ENCODE data around the gene ATP6V0D1.

The ATP6V0D1 gene

DNA sequence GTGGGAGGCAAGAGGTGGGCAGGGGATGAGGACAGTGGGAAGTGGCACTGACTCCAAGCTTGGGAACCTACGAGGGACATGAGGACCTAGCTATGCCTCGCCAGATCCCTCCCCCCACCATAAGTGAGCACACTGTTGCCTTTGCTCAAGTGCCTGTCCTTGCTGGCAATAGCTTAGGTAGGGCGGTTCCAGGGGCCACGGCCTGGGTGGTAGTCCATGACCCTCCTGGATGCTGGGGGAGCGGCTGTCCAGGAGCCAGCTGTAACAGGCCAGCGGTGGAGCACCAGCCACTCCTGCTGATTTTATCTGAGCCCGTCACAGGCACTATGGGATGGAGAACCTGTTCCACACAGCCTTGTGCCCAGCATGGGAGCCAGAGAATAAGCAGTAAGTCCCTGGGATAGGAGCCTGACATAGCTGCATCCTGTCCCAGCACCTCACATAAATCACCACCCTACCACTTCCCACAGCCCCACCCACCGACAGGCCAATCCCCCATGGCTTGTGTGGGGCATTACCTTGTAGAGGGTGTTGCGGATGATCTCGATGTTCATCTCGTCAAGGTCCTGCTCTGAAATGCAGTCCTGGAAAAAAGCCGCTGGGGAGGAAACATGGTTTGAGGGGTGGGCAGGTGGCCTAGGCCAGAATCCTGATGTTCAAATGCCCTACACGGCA, 38.2 kb downstream of the ATP6V0D1 start:
- DNase-seq, result no peak

DNA sequence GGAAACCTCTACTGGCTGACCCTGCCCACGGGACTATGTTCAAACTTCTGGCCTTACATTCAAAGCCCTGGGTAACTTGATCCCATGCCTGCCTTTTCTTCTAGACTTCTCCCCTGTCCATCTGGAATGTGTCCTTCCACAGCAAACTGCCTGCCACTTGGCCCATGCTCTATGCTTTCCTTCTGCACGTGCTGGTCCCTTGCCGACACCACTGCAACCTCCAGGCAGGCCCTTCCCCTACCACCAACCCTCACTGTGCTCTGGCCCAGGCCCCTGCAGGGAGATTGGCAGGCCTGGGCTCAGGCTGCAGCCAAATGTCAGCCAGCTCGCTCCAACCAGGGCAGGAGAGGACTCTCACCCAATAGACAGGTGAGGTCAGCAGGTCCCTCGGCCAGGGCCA, 39.0 kb downstream of the ATP6V0D1 start:
- DNase-seq, result no peak

GRCh38 chr16:67441271-67441753, 39.6 kb downstream of the ATP6V0D1 start:
- peak; percentile 65 for DNase-seq

DNA sequence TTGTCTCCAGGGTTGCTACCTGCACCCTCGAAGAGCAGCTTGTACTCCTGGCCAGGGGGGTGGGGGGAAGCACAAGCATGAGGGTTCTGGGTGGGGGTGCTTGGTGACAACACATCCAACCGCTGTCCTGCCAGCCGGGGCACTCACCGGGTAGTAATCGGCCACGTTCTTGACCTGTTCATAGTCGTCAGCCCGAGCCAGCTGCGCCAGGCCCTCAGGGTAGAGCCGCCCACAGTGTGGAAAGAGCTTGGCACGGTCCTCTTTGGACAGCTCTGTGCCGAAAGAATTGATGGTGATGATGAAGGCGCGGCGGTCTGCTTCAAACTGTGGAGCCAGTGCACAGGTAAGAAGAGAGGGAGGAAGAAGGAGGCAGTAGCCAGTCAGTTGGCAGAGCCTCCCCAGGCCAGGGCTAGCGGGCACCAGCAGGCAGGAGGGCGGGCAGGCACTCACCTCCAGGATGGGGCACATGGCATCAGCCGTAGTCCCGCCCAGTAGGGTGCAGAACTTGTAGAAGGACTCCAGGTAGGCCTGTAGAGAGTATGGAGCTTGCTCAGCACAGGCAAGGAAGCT, 42.0 kb downstream of the ATP6V0D1 start:
- no peak for DNase-seq

DNA sequence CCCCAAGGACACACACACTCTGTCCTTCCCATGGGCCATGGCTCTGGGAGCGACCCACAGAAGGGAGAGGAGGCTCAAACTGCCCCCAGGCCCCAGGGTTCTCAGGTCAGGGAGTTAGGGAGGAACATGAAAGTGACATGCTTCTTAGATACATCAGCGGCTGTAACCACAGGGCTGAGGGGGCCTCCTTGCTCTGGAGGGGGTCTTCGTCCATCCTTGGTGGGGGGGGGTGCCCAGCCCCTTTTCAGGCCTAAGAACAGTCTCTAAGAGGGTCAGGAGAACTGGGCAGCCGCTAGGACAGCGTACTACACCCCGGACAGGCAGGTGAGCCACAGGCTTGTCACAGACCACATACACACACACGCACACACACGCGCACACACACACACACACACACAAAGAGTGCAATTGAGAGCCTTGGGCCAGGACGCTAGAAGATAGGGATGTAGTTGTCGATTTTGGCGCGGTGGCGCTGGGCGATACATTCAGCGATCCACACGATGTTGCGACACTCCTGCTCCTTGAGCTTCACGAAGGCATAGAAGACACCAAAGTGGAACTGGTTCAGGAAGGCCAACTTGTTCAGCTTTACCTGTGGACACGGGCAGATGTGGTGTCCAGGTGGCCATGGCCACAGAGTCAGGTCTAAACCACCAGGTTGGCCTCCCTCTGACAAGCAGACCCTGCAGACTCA, 42.7 kb downstream of the ATP6V0D1 start:
- DNase-seq, result no peak

GRCh38 chr16:67437513-67437912, 43.4 kb downstream of the ATP6V0D1 start:
- no peak for DNase-seq

- no peak for DNase-seq
These were observed 44.2 kb downstream of the ATP6V0D1 start for GRCh38 chr16:67436640-67437193.

- DNase-seq, result no peak
These were observed 45.2 kb downstream of the ATP6V0D1 start for GRCh38 chr16:67435758-67436164.

GRCh38 chr16:67433131-67433719, 47.7 kb downstream of the ATP6V0D1 start:
- no peak for DNase-seq

GRCh38 chr16:67432506-67432890, 48.5 kb downstream of the ATP6V0D1 start:
- no peak for DNase-seq

DNA sequence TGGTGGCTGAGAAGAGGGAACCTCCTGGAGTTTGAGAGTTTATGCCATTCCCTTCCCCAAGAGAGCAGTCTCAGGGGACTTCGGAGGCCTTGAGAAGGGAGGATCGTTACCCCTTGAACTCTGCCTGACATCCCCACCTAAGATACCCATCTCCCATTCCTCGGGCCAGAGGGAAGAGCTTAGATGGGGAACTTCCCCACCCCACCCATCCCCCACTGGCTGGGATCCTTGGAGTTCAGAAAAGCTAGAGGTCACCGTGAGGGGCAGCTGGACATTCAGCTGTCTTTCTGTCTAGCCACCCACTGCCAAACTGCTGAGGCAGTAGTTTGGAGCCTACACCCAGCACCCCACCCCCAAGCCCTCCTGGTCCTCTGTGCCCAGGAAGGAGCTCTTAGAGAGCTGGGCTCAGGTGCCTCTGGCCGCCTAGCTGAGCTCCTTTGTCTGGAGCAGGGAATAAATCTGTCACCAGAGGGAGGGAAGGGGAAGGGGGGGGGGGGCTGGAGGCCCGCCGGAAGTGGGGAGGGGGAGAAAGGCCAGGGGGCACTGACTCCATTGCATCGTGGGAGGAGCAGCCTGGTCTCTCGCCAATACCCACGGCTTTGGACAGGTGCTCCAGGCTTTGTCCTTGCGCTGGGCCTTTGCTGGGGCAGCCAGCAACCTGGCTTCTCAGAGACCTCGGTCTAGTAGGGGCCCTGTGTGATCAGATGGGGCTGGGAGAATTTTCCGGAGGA, 49.0 kb downstream of the ATP6V0D1 start:
- no peak for DNase-seq

DNA sequence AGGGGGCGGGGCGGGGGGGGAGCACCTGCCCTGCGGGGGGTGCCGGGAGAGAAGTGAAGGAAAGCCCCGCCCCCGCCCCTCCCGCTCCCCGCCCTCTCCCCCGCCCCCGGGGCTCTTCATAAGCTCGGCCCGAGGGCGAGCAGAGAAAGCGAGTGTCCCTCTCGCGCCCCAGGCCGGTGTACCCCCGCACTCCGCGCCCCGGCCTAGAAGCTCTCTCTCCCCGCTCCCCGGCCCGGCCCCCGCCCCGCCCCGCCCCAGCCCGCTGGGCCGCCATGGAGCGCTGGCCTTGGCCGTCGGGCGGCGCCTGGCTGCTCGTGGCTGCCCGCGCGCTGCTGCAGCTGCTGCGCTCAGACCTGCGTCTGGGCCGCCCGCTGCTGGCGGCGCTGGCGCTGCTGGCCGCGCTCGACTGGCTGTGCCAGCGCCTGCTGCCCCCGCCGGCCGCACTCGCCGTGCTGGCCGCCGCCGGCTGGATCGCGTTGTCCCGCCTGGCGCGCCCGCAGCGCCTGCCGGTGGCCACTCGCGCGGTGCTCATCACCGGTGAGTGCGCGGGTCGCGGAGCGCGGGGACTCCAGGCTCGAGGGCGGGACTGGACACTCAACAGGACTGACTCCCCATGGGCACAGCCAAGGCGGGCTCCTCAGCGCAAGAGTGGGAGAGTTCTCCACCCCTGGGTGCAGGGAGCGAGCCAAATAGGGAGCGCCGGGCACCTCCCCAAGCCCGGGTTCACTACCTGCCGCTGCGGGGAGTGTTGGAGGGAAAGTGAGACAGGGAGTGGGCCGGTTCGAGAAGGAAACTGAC, 49.8 kb downstream of the ATP6V0D1 start, which contains the start of gene HSD11B2:
HSD11B2 (plus strand) TSS at position 145 of the 798 bp plus-strand sequence; CDS start at position 273, 128 bp downstream.
- DNase-seq, result peak; percentile 27

DNA sequence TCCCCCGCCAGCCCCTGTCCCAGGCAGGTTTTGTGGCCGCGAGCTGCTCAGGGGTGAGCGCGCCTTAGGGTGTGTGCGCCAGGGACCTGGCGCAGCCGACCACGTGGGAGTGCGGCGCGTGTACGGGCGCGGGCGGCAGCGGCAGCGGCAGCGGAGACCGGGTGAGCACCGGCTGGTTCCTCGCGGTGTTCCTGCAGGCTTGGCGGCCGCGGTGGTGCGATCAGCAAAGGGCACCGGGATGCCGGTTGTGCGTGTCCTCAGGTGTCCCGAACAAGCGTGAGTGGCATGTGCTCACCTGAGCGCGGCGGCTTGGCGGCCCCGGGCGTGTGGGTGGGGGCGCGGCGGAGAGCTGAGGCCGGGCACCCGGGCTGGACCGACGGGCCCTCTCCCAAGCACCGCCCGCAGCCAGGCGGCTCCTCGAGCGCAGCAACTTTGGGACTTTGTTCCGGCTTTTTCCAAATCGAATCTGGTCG, 50.4 kb downstream of the ATP6V0D1 start:
- no peak for DNase-seq

DNA sequence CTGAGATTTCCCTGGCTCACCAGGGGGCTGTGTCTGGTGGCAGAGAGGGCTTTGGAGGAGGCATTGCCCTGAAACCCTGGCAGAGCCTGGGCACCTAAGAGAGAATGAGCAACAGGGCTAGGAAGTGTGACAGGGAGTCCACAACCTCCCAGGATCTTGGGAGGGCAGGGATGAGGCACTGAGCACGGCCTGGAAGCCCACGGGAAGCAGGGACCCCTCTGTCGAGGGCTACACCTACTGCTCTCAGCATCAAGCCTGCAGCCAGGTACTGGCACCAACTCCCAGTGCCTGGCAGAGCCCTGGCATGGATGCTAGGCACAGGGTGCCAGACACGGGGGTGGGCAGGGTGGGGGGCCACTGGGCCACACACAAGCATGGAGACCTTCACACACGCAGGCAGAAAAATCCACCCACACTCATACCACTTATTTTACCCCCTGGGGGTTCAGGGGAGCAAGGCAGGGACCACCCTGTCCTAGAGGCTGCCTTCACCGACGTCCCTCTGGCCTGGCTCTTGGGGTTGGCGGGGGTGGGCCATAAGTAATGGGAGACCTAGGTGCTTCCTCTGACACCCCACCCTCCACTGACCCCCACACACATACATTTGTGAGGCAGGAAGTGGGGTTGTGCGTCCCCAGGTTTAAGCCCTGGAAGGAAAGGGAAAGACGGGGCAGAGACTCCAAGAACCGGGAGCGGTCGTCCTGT, 51.0 kb downstream of the ATP6V0D1 start:
- no peak for DNase-seq

GRCh38 chr16:67429053-67429798, 51.7 kb downstream of the ATP6V0D1 start:
- no peak for DNase-seq

- DNase-seq, result peak; percentile 27
These were observed 52.7 kb downstream of the ATP6V0D1 start for GRCh38 chr16:67428146-67428731.

DNA sequence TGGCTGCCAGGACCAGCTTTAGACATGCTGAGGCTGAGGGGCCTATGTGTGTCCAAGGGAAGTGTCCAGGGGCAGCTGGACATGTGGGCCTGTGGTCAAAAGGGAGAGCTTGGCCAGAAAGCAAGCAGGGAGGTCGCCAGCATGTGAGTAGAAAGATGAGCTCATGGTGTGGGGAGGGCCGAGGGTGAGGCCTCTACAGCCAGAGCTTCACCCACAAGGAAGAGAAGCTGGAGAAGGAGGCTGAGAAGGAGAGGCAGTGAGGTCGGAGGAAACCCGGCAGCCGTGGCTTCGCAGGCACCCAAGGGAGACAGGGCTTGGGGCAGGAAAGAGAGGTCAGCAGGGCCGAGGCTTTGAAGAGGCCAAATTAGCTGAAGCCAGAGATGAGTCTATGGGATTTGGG, 54.0 kb downstream of the ATP6V0D1 start:
- DNase-seq, result no peak

GRCh38 chr16:67426022-67426421, 54.9 kb downstream of the ATP6V0D1 start:
- no peak for DNase-seq

- no peak for DNase-seq
These were observed 55.4 kb downstream of the ATP6V0D1 start for GRCh38 chr16:67425580-67425979.

DNA sequence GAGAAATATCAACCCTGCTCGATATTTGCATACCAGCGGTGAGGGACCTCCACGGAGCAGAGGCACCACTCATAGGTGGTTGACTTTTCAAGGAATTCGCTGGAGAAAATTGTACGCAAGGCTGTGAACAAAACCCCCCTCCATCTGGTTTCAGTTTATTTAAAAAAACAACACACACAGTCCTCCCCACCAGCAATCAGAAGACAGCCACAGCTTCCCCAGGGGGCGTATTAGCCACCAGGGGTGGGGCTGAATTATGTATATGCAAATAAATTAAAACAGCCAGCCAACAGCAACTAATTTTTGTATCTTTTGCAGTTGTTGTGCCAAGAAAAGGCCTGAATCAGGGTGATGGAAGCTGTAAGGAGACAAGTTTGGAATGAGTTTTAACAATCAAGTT, 55.9 kb downstream of the ATP6V0D1 start:
- DNase-seq, result no peak

Data from NCI-H1694 treated with DMSO at 0.1 percent for 48 hours (cell line).